SK-N-SH (cell line): ENCODE measurements around the gene CHST10.

Source experiments
- EP300 ChIP-seq, 2 experiments: IDR thresholded peaks; 2 replicates each; pipeline versions ENCODE4 v1.4.0 to v1.6.1; 2012; ENCODE audit warnings: borderline replicate concordance in 1 of 2, low read depth in 1 of 2, low read length in 1 of 2
- RAD21 ChIP-seq: IDR thresholded peaks from 2 replicates; pipeline ENCODE4 v1.6.1; 2012; ENCODE audit warnings: mild to moderate bottlenecking, low read length
- TEAD4 ChIP-seq: IDR thresholded peaks from 2 replicates; pipeline ENCODE4 v1.4.0; 2012; ENCODE audit warnings: mild to moderate bottlenecking, borderline replicate concordance; ENCODE audit not compliant: insufficient read depth
- TF ChIP-seq, protein P1 (sequence below): IDR thresholded peaks from 2 replicates; pipeline ENCODE4 v1.4.0; 2012; ENCODE audit warnings: low read depth

GRCh38 chr2:100383954-100384353 lies 33.5 kb downstream of the CHST10 start:
- TF ChIP-seq EP300 (IDR thresholded peaks at IDR 0.05; ENCODE audit: borderline replicate concordance in 1 of 2, low read depth in 1 of 2, low read length in 1 of 2) = no peak
- TF ChIP-seq, protein P1, sequence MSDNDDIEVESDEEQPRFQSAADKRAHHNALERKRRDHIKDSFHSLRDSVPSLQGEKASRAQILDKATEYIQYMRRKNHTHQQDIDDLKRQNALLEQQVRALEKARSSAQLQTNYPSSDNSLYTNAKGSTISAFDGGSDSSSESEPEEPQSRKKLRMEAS = no peak
- no peak for TF ChIP-seq RAD21
- TF ChIP-seq TEAD4 = no peak
